DLD1 (cell line): ENCODE data around the gene SLC25A18.

Experiments
- in situ Hi-C: cut with HindIII; loops from 2 replicates; pipeline ENCODE4 v1.10.0; 2017; ENCODE audit warnings: low sequenced_read_pairs

Gene SLC25A18

GRCh38 chr22:17569971-17570511 is 6.7 kb downstream of the SLC25A18 start:
- in situ Hi-C loops: no loop called here

- in situ Hi-C loops: no loop called here
These were observed 7.7 kb downstream of the SLC25A18 start for GRCh38 chr22:17570851-17571631.

GRCh38 chr22:17575151-17575550 is 11.9 kb downstream of the SLC25A18 start:
- in situ Hi-C loops: no loop called here

- in situ Hi-C loops: no loop called here
These were observed 12.4 kb downstream of the SLC25A18 start for GRCh38 chr22:17575681-17576080.

GRCh38 chr22:17576470-17576869 is 13.2 kb downstream of the SLC25A18 start:
- in situ Hi-C loops: no loop called here

GRCh38 chr22:17578136-17578754 is 14.9 kb downstream of the SLC25A18 start:
- in situ Hi-C loops: no loop called here

GRCh38 chr22:17579535-17579981 is 16.3 kb downstream of the SLC25A18 start:
- in situ Hi-C loops: no loop called here

- in situ Hi-C loops: no loop called here
These were observed 17.2 kb downstream of the SLC25A18 start for GRCh38 chr22:17580441-17581031.

- in situ Hi-C loops: no loop called here
These were observed 17.8 kb downstream of the SLC25A18 start for GRCh38 chr22:17581056-17581455.

GRCh38 chr22:17581631-17582030 is 18.3 kb downstream of the SLC25A18 start:
- in situ Hi-C loops: no loop called here

GRCh38 chr22:17583151-17583550 is 19.9 kb downstream of the SLC25A18 start:
- in situ Hi-C loops: no loop called here

- in situ Hi-C loops: no loop called here
These were observed 23.6 kb downstream of the SLC25A18 start for GRCh38 chr22:17586831-17587440.

GRCh38 chr22:17587629-17588028 is 24.3 kb downstream of the SLC25A18 start:
- in situ Hi-C loops: no loop called here

GRCh38 chr22:17588606-17589005 is 25.3 kb downstream of the SLC25A18 start:
- in situ Hi-C loops: no loop called here

- in situ Hi-C loops: no loop called here
These were observed 26.6 kb downstream of the SLC25A18 start for GRCh38 chr22:17589810-17590375.

- in situ Hi-C loops: no loop called here
These were observed 27.3 kb downstream of the SLC25A18 start for GRCh38 chr22:17590586-17590985.

GRCh38 chr22:17592201-17592600 is 28.9 kb downstream of the SLC25A18 start:
- in situ Hi-C loops: no loop called here

- in situ Hi-C loops: no loop called here
These were observed 32.9 kb downstream of the SLC25A18 start for GRCh38 chr22:17596226-17596625.

- in situ Hi-C loops: no loop called here
These were observed 33.9 kb downstream of the SLC25A18 start for GRCh38 chr22:17597217-17597616.

- in situ Hi-C loops: no loop called here
These were observed 35.0 kb downstream of the SLC25A18 start for GRCh38 chr22:17598318-17598717.

- in situ Hi-C loops: no loop called here
These were observed 37.7 kb downstream of the SLC25A18 start for GRCh38 chr22:17601031-17601430.
